Sigmoid colon (tissue), 7 donors: ENCODE results near the gene MIX23. TPM values are rescaled to one million over a fixed set of nuclear protein-coding genes. Genes with fewer than 3 reads are reported as not detected.
A peak's percentile ranks its signal among the peaks of the same experiment; 100 is the strongest.

ENCODE experiments used
- DNase-seq: peaks from one replicate; pipeline ENCODE4 v3.0.0-alpha.2; 2019
- H3K27ac ChIP-seq, 4 donors: fragments of 200-600 bp; sonication (generic); one replicate each; pipeline ENCODE4 v1.5.1; 2016 to 2019; ENCODE audit warnings: mild to moderate bottlenecking in 1 of 4
- H3K27me3 ChIP-seq, 3 donors: fragments of 200-600 bp; sonication (generic); one replicate each; pipeline ENCODE4 v1.5.1; 2019; ENCODE audit warnings: mild to moderate bottlenecking in 1 of 3
- H3K36me3 ChIP-seq, 4 donors: fragments of 200-600 bp; sonication (generic); one replicate each; pipeline ENCODE4 v1.5.1; 2016 to 2019
- H3K4me1 ChIP-seq, 4 donors: fragments of 200-600 bp; sonication (generic); one replicate each; pipeline ENCODE4 v1.5.1; 2017 to 2019
- H3K4me3 ChIP-seq, 4 donors: fragments of 200-600 bp; sonication (generic); one replicate each; pipeline ENCODE4 v1.5.1; 2017 to 2019; ENCODE audit warnings: mild to moderate bottlenecking in 2 of 4, moderate library complexity in 1 of 4
- H3K9me3 ChIP-seq, 4 donors: fragments of 200-600 bp in 3 of 4; sonication (generic) in 3 of 4; one replicate each; pipeline versions ENCODE4 v1.5.1 to v1.6.1; 2013 to 2019
- EP300 ChIP-seq, 4 donors: sonication (generic); formaldehyde crosslinking; IDR thresholded peaks; one replicate each; pipeline ENCODE4 v1.6.1; 2017; ENCODE audit warnings: antibody characterized with exemption in 4 of 4
- POLR2A ChIP-seq, 2 donors: fragments of 450-650 bp; IDR thresholded peaks; one replicate each; pipeline ENCODE4 v1.6.1; 2016; ENCODE audit warnings: antibody characterized with exemption in 2 of 2, mild to moderate bottlenecking in 2 of 2, moderate library complexity in 2 of 2
- POLR2AphosphoS5 ChIP-seq, 4 donors: sonication (generic); formaldehyde crosslinking; IDR thresholded peaks; one replicate each; pipeline ENCODE4 v1.6.1; 2017; ENCODE audit warnings: antibody characterized with exemption in 4 of 4
- WGBS, 2 donors: extraction: QIAGEN DNeasy Blood & Tissue Kit; methylation state at CpG; one replicate each; pipeline ENCODE4 v1.1.7; 2013; 5-methylcytosine and 5-hydroxymethylcytosine counted together
- intact Hi-C: fragments of 100-400 bp; cut with DNase I; formaldehyde crosslinking; loops from one replicate; pipeline ENCODE4 v1.15.1; 2023
- polyA plus RNA-seq, 3 donors: library from polyadenylated mRNA; stranded (reverse); fragments of 200-250 nt; gene quantifications; one replicate each; pipeline ENCODE4 v1.2.3, GENCODE V29; 2013
- total RNA-seq, 4 donors: library from RNA; depleted of rRNA; stranded (reverse); fragments of >200 nt; gene quantifications; one replicate each; pipeline ENCODE4 v1.1.0, GENCODE V29; 2016
- TF ChIP-seq, protein P1 (sequence below), 4 experiments: fragments of 450-650 bp in 3 of 4; fragments of 200-600 bp in 1 of 4; IDR thresholded peaks; one replicate each; pipeline ENCODE4 v1.5.1; 2016 to 2019; ENCODE audit warnings: antibody characterized with exemption in 4 of 4, mild to moderate bottlenecking in 3 of 4, moderate library complexity in 2 of 4
- donor health status: healthy with polysubstance abuse.
- donor health status: Bipolar disorder and iron deficiency.
- donor health status: healthy.

The MIX23 gene
- total and polyA plus RNA-seq, 7 donors = 8.2 to 49.2 (median 24.8) TPM

GRCh38 chr3:122396511-122396910 is 13.5 kb upstream of the MIX23 start:
- Histone ChIP-seq H3K9me3 (no peaks in the 10 kb centered on the region), H3K4me1 (peaks cover 0 to 16% (median 7%) of the 10 kb centered on the region in 4 donors), H3K27ac (no peak overlapping the region), H3K27me3 (no peaks in the 10 kb centered on the region), H3K36me3 (no peaks in the 10 kb centered on the region), H3K4me3 (no peak overlapping the region)
- intact Hi-C loops = no loop called here
- TF ChIP-seq, protein P1, sequence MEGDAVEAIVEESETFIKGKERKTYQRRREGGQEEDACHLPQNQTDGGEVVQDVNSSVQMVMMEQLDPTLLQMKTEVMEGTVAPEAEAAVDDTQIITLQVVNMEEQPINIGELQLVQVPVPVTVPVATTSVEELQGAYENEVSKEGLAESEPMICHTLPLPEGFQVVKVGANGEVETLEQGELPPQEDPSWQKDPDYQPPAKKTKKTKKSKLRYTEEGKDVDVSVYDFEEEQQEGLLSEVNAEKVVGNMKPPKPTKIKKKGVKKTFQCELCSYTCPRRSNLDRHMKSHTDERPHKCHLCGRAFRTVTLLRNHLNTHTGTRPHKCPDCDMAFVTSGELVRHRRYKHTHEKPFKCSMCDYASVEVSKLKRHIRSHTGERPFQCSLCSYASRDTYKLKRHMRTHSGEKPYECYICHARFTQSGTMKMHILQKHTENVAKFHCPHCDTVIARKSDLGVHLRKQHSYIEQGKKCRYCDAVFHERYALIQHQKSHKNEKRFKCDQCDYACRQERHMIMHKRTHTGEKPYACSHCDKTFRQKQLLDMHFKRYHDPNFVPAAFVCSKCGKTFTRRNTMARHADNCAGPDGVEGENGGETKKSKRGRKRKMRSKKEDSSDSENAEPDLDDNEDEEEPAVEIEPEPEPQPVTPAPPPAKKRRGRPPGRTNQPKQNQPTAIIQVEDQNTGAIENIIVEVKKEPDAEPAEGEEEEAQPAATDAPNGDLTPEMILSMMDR (IDR thresholded peaks at IDR 0.05) = no peak
- TF ChIP-seq EP300 (IDR thresholded peaks at IDR 0.05) (no peak), POLR2AphosphoS5 (IDR thresholded peaks at IDR 0.05) (no peak), POLR2A (IDR thresholded peaks at IDR 0.05) (no peak)
- DNase-seq = no peak

DNA sequence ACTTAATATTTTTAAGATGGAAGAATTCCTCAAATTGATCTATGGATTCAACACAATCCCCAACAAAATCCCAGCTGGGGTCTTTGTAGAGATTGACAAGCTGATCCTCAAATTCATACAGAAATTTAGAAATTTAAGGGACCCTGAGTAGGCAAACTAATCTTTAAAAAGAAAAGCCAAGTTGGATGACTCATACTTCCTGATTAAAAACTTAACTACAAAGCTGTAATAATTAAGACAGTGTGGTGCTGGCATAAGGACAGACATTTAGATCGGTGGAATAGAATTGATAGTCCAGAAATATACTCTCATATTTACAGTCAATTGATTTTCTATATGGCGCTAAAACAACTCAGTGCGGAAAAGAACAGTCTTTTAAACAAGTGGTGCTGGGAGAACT is 12.6 kb upstream of the MIX23 start:
- no peak for TF ChIP-seq EP300 (IDR thresholded peaks at IDR 0.05)
- TF ChIP-seq, protein P1 (IDR thresholded peaks at IDR 0.05) = no peak
- TF ChIP-seq POLR2AphosphoS5 (IDR thresholded peaks at IDR 0.05) = no peak
- no peak for TF ChIP-seq POLR2A (IDR thresholded peaks at IDR 0.05)
- intact Hi-C loops = no loop called here
- Histone ChIP-seq H3K4me1 (peaks cover 0 to 17% (median 7%) of the 10 kb centered on the region in 4 donors), H3K9me3 (no peaks in the 10 kb centered on the region), H3K27ac (no peak overlapping the region), H3K4me3 (no peak overlapping the region), H3K27me3 (no peaks in the 10 kb centered on the region), H3K36me3 (no peaks in the 10 kb centered on the region)
- 64 to 66% methylated on average over 3 of the region's 3 CpGs for WGBS, 2 donors
- no peak for DNase-seq

DNA sequence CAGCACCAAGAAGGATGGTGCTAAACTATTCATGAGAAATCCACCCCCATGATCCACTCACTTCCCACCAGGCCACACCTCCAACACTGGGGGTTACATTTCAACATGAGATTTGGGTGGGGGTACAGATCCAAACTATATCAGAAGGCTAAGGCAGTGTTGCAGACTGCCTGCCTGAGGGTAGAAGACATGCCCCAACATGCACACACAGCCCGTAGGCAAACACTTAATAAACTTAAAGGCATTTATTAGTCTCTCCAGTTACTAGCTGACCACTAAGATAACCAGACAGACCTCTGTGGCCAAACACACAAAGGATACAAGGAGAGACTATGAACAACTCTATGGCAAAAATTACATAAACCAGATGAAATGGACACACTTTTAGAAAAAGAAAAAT is 11.1 kb upstream of the MIX23 start:
- Histone ChIP-seq H3K27me3 (no peaks in the 10 kb centered on the region), H3K4me1 (peaks cover 0 to 17% (median 7%) of the 10 kb centered on the region in 4 donors), H3K9me3 (no peaks in the 10 kb centered on the region), H3K27ac (no peak overlapping the region), H3K4me3 (no peak overlapping the region), H3K36me3 (no peaks in the 10 kb centered on the region)
- no peak for TF ChIP-seq POLR2AphosphoS5 (IDR thresholded peaks at IDR 0.05)
- no peak for DNase-seq
- intact Hi-C loops = loop anchor here (5.0 kb wide), 1 partner anchor 163 kb away; no protein-coding TSS in a partner anchor
- WGBS, 2 donors = 79 to 80% methylated on average over 1 of the region's 1 CpG

GRCh38 chr3:122392868-122393844 is 10.1 kb upstream of the MIX23 start:
- no peaks in the 10 kb centered on the region for H3K27me3 ChIP-seq
- intact Hi-C loops = loop anchor here (2.0 to 5.0 kb wide), 2 partner anchors 164 to 286 kb away; no protein-coding TSS in a partner anchor
- 38 to 57% methylated on average over 2 of the region's 2 CpGs for WGBS, 2 donors
- no peak overlapping the region for H3K4me3 ChIP-seq
- H3K27ac ChIP-seq = peak overlapping the region in 3 of 4 donors; percentile 1 to 46 (median 8)
- TF ChIP-seq, protein P1 (IDR thresholded peaks at IDR 0.05) = peak; percentile 32 to 69 (median 52)
- TF ChIP-seq EP300 (IDR thresholded peaks at IDR 0.05) = no peak
- H3K9me3 ChIP-seq = no peaks in the 10 kb centered on the region
- peaks cover 0 to 17% (median 7%) of the 10 kb centered on the region in 4 donors for H3K4me1 ChIP-seq
- H3K36me3 ChIP-seq = no peaks in the 10 kb centered on the region
- no peak for DNase-seq

DNA sequence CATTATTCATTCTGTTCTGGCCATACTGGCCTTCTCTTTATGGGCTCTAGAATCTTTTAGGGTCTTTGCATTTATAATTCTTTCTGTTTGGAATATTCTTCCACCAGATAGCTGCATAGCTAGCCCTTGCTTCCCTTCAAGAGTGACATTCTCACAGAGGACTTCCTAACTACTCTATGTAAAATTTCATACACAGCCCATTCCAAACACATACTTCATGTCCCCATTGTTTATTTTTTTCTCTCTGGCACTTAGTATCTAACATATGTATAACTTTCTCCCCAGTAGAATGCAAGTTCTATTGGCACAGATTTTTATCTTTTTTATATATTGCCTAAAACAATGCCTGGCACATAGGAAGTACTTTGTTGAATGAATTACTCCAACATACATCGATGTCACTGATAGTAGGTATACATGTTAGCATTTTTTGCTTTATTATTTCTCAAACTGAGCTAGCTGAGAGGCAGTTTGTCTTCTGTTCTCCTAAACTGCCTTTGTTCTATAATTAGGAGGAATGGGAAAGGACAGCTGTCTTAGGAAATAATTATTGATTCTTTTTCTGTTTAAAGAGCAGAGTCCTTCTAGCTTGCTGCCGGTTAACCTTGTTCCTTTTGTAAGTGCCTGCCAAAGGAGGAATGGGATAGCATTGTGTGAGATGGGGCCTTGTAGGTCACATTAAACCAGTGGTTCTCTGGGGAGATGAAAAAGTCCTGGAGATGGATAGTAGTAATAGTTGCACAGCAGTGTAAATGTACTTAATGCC is 8.8 kb upstream of the MIX23 start:
- peaks cover 0 to 17% (median 7%) of the 10 kb centered on the region in 4 donors for H3K4me1 ChIP-seq
- 39 to 78% methylated on average over 2 of the region's 2 CpGs for WGBS, 2 donors
- H3K4me3 ChIP-seq = no peak overlapping the region
- peaks cover 0 to 7% (median 0%) of the 10 kb centered on the region in 4 donors for H3K36me3 ChIP-seq
- no peak overlapping the region for H3K27ac ChIP-seq
- H3K27me3 ChIP-seq = no peaks in the 10 kb centered on the region
- H3K9me3 ChIP-seq = no peaks in the 10 kb centered on the region
- TF ChIP-seq POLR2A (IDR thresholded peaks at IDR 0.05) (no peak), EP300 (IDR thresholded peaks at IDR 0.05) (no peak), POLR2AphosphoS5 (IDR thresholded peaks at IDR 0.05) (no peak)
- TF ChIP-seq, protein P1 (IDR thresholded peaks at IDR 0.05) = no peak
- DNase-seq = no peak
- intact Hi-C loops = loop anchor here (2.0 to 5.0 kb wide), 2 partner anchors 165 to 287 kb away; no protein-coding TSS in a partner anchor
